Chondrocyte (in vitro differentiated cells): ENCODE data around the gene GPX7. TPM values are rescaled to one million over a fixed set of nuclear protein-coding genes. Genes with fewer than 3 reads are reported as not detected.

Experiments
- DNase-seq: peaks from one replicate; pipeline ENCODE4 v3.0.0; 2021; ENCODE audit warnings: mixed read lengths, low spot score
- H3K27ac Mint-ChIP-seq: one replicate; pipeline ENCODE4 v1.8.0; 2021; ENCODE audit warnings: mild to moderate bottlenecking, moderate library complexity, mixed read lengths; ENCODE audit not compliant: unreplicated experiment
- H3K27me3 Mint-ChIP-seq: 2 replicates; pipeline ENCODE4 v1.8.0; 2021; ENCODE audit warnings: low read depth, mixed read lengths
- H3K36me3 Mint-ChIP-seq: 2 replicates; pipeline ENCODE4 v1.8.0; 2021; ENCODE audit warnings: low read depth, mixed read lengths
- H3K4me1 Mint-ChIP-seq: 2 replicates; pipeline ENCODE4 v1.8.0; 2021; ENCODE audit warnings: low read depth, mild to moderate bottlenecking, mixed read lengths
- H3K4me3 Mint-ChIP-seq: one replicate; pipeline ENCODE4 v1.8.0; 2021; ENCODE audit warnings: mild to moderate bottlenecking, moderate library complexity, mixed read lengths; ENCODE audit not compliant: unreplicated experiment
- H3K9me3 Mint-ChIP-seq: 2 replicates; pipeline ENCODE4 v1.8.0; 2021; ENCODE audit warnings: low read depth, mixed read lengths
- total RNA-seq: library from RNA; stranded (reverse); gene quantifications from 3 replicates; pipeline ENCODE4 v1.2.1, GENCODE V29; 2021
- TF ChIP-seq, protein P1 (sequence below): fragments of 200-600 bp; sonication (generic); IDR thresholded peaks from 2 replicates; pipeline ENCODE4 v1.5.0; 2021; ENCODE audit warnings: antibody characterized with exemption, mild to moderate bottlenecking, moderate library complexity

Gene GPX7
- total RNA-seq, 1 donor from 2014 or later, result 83.8 TPM

DNA sequence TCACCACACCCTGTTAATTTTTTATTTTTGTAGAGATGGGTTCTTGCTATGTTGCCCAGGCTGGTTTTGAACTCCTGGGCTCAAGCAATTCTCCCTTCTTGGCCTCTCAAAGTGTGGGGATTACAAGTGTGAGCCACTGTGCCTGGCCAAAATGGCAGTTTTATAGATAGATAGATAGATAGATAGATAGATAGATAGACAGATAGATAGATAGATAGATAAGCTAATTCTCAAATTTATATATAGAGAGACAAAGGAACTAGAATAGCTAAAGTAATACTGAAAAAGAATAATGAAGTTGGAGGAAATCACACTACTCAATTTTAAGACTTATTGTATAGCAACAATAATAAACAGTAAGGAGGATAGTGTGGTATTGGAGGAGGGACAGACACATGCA is 51.9 kb downstream of the GPX7 start:
- no peaks in the 10 kb centered on the region for H3K9me3 Mint-ChIP-seq
- no peaks in the 10 kb centered on the region for H3K4me1 Mint-ChIP-seq
- TF ChIP-seq, protein P1, sequence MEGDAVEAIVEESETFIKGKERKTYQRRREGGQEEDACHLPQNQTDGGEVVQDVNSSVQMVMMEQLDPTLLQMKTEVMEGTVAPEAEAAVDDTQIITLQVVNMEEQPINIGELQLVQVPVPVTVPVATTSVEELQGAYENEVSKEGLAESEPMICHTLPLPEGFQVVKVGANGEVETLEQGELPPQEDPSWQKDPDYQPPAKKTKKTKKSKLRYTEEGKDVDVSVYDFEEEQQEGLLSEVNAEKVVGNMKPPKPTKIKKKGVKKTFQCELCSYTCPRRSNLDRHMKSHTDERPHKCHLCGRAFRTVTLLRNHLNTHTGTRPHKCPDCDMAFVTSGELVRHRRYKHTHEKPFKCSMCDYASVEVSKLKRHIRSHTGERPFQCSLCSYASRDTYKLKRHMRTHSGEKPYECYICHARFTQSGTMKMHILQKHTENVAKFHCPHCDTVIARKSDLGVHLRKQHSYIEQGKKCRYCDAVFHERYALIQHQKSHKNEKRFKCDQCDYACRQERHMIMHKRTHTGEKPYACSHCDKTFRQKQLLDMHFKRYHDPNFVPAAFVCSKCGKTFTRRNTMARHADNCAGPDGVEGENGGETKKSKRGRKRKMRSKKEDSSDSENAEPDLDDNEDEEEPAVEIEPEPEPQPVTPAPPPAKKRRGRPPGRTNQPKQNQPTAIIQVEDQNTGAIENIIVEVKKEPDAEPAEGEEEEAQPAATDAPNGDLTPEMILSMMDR, result no peak
- H3K27ac Mint-ChIP-seq, result no peak overlapping the region
- H3K36me3 Mint-ChIP-seq, result no peaks in the 10 kb centered on the region
- no peak overlapping the region for H3K4me3 Mint-ChIP-seq
- no peak for DNase-seq
- H3K27me3 Mint-ChIP-seq, result no peaks in the 10 kb centered on the region

DNA sequence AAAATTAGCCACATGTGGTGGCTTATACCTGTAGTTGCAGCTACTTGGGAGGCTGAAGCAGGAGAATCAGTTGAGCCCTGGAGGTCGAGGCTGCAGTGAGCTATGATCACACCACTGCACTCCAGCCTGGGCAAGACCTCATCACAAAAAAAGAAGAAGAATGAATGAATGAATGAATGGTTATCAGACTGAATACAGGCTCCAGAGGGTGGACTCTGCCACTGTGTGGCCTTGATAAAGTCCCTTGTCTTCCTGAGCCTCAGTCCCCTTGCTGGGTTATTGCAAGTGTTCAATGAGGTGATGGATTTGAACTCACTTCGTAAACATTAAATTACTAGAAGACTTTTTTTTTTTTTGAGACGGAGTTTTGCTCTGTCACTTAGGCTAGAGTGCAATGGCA is 55.5 kb downstream of the GPX7 start:
- TF ChIP-seq, protein P1, result no peak
- Mint-ChIP-seq H3K27ac (no peak overlapping the region), H3K36me3 (no peaks in the 10 kb centered on the region), H3K27me3 (no peaks in the 10 kb centered on the region), H3K4me3 (no peak overlapping the region), H3K4me1 (peaks cover 10% of the 10 kb centered on the region), H3K9me3 (no peaks in the 10 kb centered on the region)
- no peak for DNase-seq

Other genes with a start within 250 kb of the GPX7 start
- gene CC2D1B, start 236.2 kb upstream of the GPX7 start, total RNA-seq, result 33.3 to 35.1 TPM (median 35.0 TPM) in 3 replicates
- gene ORC1, start 197.9 kb upstream of the GPX7 start, total RNA-seq, result 0.95 to 5.1 TPM (median 1.2 TPM) in 3 replicates
- gene PRPF38A, start 197.8 kb upstream of the GPX7 start, total RNA-seq, result 26.1 to 32.8 TPM (median 26.4 TPM) in 3 replicates
- 40.9 to 48.9 TPM (median 42.9 TPM) in 3 replicates for gene TUT4, start 49.3 kb upstream of the GPX7 start, total RNA-seq
- gene SHISAL2A, start 30.8 kb downstream of the GPX7 start, total RNA-seq, result 0.24 TPM in 1 of 3 replicates, not detected in the others
- gene COA7, start 96.0 kb downstream of the GPX7 start, total RNA-seq, result 23.7 to 24.1 TPM (median 23.8 TPM) in 3 replicates
- gene ZYG11B, start 124.1 kb downstream of the GPX7 start, total RNA-seq, result 36.3 to 42.1 TPM (median 38.3 TPM) in 3 replicates
- 0.12 to 0.62 TPM (median 0.62 TPM) in 3 replicates for gene ZYG11A, start 240.4 kb downstream of the GPX7 start, total RNA-seq